Mononuclear cell (primary cell): ENCODE measurements around the gene SLC37A3. TPM values are rescaled to one million over a fixed set of nuclear protein-coding genes. Genes with fewer than 3 reads are reported as not detected.

Experiments used
- H3K27me3 ChIP-seq: 2 replicates; pipeline ENCODE4 v1.6.0; 2011; ENCODE audit warnings: low read length, control low read depth; ENCODE audit not compliant: insufficient read depth
- H3K4me1 ChIP-seq: 2 replicates; pipeline ENCODE4 v1.5.1; 2011; ENCODE audit warnings: mild to moderate bottlenecking, low read length, control low read depth; ENCODE audit not compliant: insufficient read depth
- H3K4me3 ChIP-seq: 2 replicates; pipeline ENCODE4 v1.5.1; 2011; ENCODE audit warnings: mild to moderate bottlenecking, low read length, moderate library complexity
- H3K9me3 ChIP-seq: 2 replicates; pipeline ENCODE4 v1.5.1; 2011; ENCODE audit warnings: low read depth, mild to moderate bottlenecking, control low read depth, low read length
- total RNA-seq: library from RNA; depleted of rRNA; stranded (reverse); fragments of >200 nt; gene quantifications from one replicate; pipeline ENCODE4 v1.2.3, GENCODE V29; 2012

SLC37A3 gene
- total RNA-seq, 1 donor, result 33.2 TPM

- Histone ChIP-seq H3K4me1 (peaks cover 10% of the 10 kb centered on the region), H3K27me3 (no peaks in the 10 kb centered on the region), H3K4me3 (no peak overlapping the region), H3K9me3 (no peaks in the 10 kb centered on the region)
Observed at GRCh38 chr7:140292438-140292837, 105.9 kb downstream of the SLC37A3 start.

- H3K4me1 ChIP-seq, result peaks cover 7% of the 10 kb centered on the region
- no peaks in the 10 kb centered on the region for H3K27me3 ChIP-seq
- no peaks in the 10 kb centered on the region for H3K9me3 ChIP-seq
- no peak overlapping the region for H3K4me3 ChIP-seq
Observed at GRCh38 chr7:140289804-140290203, 108.5 kb downstream of the SLC37A3 start.

- Histone ChIP-seq H3K4me3 (no peak overlapping the region), H3K9me3 (no peaks in the 10 kb centered on the region), H3K4me1 (no peaks in the 10 kb centered on the region), H3K27me3 (no peaks in the 10 kb centered on the region)
Observed at GRCh38 chr7:140287988-140288387, 110.3 kb downstream of the SLC37A3 start.

- no peak overlapping the region for H3K4me3 ChIP-seq
- H3K4me1 ChIP-seq, result no peaks in the 10 kb centered on the region
- H3K9me3 ChIP-seq, result no peaks in the 10 kb centered on the region
- H3K27me3 ChIP-seq, result no peaks in the 10 kb centered on the region
Observed at GRCh38 chr7:140285938-140286337, 112.4 kb downstream of the SLC37A3 start.

GRCh38 chr7:140284062-140284461 is 114.3 kb downstream of the SLC37A3 start:
- Histone ChIP-seq H3K27me3 (no peaks in the 10 kb centered on the region), H3K4me3 (no peak overlapping the region), H3K9me3 (no peaks in the 10 kb centered on the region), H3K4me1 (no peaks in the 10 kb centered on the region)

Other genes starting within 250 kb of the SLC37A3 start
- gene KDM7A, start 221.5 kb downstream of the SLC37A3 start, total RNA-seq, result 57.5 TPM
- gene RAB19, start 5.5 kb upstream of the SLC37A3 start, total RNA-seq, result 1.5 TPM
- gene MKRN1, start 81.0 kb upstream of the SLC37A3 start, total RNA-seq, result 153 TPM
- gene DENND2A, start 242.3 kb upstream of the SLC37A3 start, total RNA-seq, result not detected